Large intestine (tissue), 3 donors: ENCODE measurements around the gene SLC27A4. TPM values are rescaled to one million over a fixed set of nuclear protein-coding genes. Genes with fewer than 3 reads are reported as not detected.

Experiments
- DNase-seq, 2 donors: peaks; one replicate each; pipeline versions ENCODE4 v3.0.0 to v3.0.0-alpha.2; 2013
- H3K27ac ChIP-seq: one replicate; pipeline ENCODE4 v1.5.1; 2013; ENCODE audit warnings: low read length
- H3K27me3 ChIP-seq: 2 replicates; pipeline ENCODE4 v1.6.1; 2013; ENCODE audit warnings: low read length; ENCODE audit not compliant: control insufficient read depth, insufficient read depth
- H3K36me3 ChIP-seq: 2 replicates; pipeline ENCODE4 v1.6.1; 2013; ENCODE audit warnings: low read length; ENCODE audit not compliant: control insufficient read depth, insufficient read depth
- H3K4me1 ChIP-seq: one replicate; pipeline ENCODE4 v1.6.1; 2013; ENCODE audit warnings: low read length; ENCODE audit not compliant: control insufficient read depth, insufficient read depth
- H3K4me3 ChIP-seq: one replicate; pipeline ENCODE4 v1.5.1; 2013; ENCODE audit warnings: low read length
- H3K9me3 ChIP-seq: one replicate; pipeline ENCODE4 v1.6.1; 2013; ENCODE audit warnings: mild to moderate bottlenecking, low read depth, low read length, moderate library complexity; ENCODE audit not compliant: control insufficient read depth
- WGBS: methylation state at CpG from one replicate; pipeline ENCODE4 v1.1.5; 2013; ENCODE audit warnings: low lambda C conversion rate; ENCODE audit not compliant: insufficient coverage; 5-methylcytosine and 5-hydroxymethylcytosine counted together
- polyA plus RNA-seq: library from polyadenylated mRNA; unstranded; fragments of 120-200 nt; gene quantifications from one replicate; pipeline ENCODE4 v1.2.1, GENCODE V29; 2013

The SLC27A4 gene
- polyA plus RNA-seq, 1 donor: 33.7 TPM

- peak; percentile 74 to 80 for DNase-seq
- peaks cover 12% of the 10 kb centered on the region for H3K4me1 ChIP-seq
These were observed 21.8 kb downstream of the SLC27A4 start for GRCh38 chr9:128361986-128362646.

DNA sequence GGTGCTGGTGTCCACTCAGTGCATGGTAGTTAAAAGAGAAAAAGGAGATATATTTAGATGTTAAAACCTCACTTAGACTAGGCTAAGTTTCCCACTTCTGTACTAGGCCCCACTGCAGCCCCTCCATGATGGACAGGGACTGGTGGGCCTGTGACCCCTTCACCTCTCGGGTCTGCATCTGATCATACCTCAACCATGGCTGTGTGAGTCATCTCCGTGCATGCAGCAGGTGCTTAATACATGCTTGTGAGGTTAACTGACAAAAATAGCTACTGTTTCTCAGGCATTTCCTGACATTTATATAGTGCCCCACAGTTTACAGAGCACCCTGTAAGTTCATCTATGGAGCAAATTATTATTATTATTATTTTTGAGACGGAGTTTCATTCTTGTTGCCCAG, 22.4 kb downstream of the SLC27A4 start:
- DNase-seq: no peak
- H3K9me3 ChIP-seq: no peaks in the 10 kb centered on the region
- H3K36me3 ChIP-seq: peaks cover 7% of the 10 kb centered on the region
- H3K27me3 ChIP-seq: no peaks in the 10 kb centered on the region
- no peak overlapping the region for H3K4me3 ChIP-seq
- no peak overlapping the region for H3K27ac ChIP-seq
- H3K4me1 ChIP-seq: peaks cover 12% of the 10 kb centered on the region
- no CpG with 5 or more reads among the region's 3 CpGs for WGBS

More at GRCh38 chr9:128361986-128362646, 21.8 kb downstream of the SLC27A4 start:
- H3K27ac ChIP-seq: no peak overlapping the region
- H3K36me3 ChIP-seq: peaks cover 9% of the 10 kb centered on the region
- peak overlapping the region; percentile 38 for H3K4me3 ChIP-seq
- no CpG with 5 or more reads among the region's 20 CpGs for WGBS
- no peaks in the 10 kb centered on the region for H3K27me3 ChIP-seq
- H3K9me3 ChIP-seq: no peaks in the 10 kb centered on the region

GRCh38 chr9:128365525-128365924, 25.2 kb downstream of the SLC27A4 start:
- Histone ChIP-seq H3K27ac (no peak overlapping the region), H3K9me3 (no peaks in the 10 kb centered on the region), H3K36me3 (no peaks in the 10 kb centered on the region), H3K27me3 (no peaks in the 10 kb centered on the region), H3K4me1 (peaks cover 16% of the 10 kb centered on the region), H3K4me3 (no peak overlapping the region)
- no CpG with 5 or more reads among the region's 4 CpGs for WGBS
- DNase-seq: no peak

GRCh38 chr9:128369024-128369706, 28.8 kb downstream of the SLC27A4 start:
- Histone ChIP-seq H3K36me3 (peaks cover 6% of the 10 kb centered on the region), H3K27me3 (no peaks in the 10 kb centered on the region), H3K4me3 (no peak overlapping the region), H3K4me1 (peaks cover 12% of the 10 kb centered on the region), H3K27ac (no peak overlapping the region), H3K9me3 (no peaks in the 10 kb centered on the region)
- DNase-seq: no peak
- WGBS: no CpG with 5 or more reads among the region's 9 CpGs

DNA sequence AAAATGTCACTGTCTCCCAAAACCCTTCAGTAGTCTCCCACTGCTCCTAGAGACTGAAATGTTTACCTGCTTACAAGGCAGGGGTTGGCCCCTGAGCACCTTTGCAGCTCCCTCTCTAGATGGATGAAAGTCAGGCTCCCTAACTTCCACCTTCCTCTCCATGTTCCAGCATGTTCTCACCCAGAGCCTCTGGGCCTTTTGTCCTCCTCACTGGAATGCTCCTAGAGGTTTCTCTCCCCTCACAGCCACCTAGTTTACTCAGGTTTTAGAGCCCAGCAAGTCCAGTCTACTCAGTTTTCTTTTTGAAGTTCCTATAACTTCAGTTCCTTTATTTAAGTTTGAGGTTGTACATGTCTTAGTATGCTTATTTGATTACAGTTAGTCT, 30.0 kb downstream of the SLC27A4 start:
- no peak for DNase-seq
- no peaks in the 10 kb centered on the region for H3K9me3 ChIP-seq
- H3K4me3 ChIP-seq: peak overlapping the region; percentile 73
- H3K36me3 ChIP-seq: peaks cover 12% of the 10 kb centered on the region
- peak overlapping the region; percentile 95 for H3K27ac ChIP-seq
- H3K4me1 ChIP-seq: peaks cover 5% of the 10 kb centered on the region
- no peaks in the 10 kb centered on the region for H3K27me3 ChIP-seq

DNA sequence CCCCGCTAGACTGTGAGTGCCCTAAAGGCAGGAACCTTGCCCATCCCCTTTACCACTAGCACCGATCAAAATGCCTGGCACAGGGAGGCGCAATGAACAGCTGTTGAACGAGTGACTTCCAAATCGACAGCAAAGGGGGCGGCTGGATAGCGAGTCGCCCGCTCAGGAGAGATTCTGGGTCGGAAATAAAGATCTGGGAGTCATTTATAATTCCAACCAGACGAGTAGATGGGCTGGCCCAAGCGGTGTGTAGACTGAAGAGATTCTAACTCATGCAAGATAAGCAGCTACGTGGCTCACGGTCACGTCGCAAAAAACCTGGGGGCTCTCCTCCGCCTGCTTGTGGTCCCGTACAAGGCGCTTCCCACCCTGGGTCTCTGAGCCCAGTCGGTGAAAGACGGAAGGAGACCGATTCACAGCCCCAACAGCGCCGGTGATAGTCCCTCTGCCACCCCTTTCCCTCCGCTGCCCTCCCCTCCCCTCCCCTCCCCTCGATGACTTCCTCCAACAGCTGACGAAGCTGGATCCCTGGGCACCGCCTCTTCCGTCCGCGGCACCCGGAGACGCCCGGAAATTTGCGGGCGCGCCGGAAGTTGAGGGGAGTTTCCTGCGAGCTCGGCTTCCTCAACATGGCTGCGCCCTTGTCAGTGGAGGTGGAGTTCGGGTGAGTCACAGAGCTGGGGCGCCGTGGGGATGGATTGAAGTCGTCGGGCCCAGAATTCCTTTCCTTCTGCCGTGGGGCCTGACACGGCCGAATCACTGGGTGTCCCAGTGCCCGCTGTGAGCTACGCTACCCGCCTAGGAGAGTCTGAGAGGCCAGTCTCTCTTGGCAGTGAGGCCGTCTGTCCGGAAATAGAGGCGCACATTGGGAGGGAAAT, 30.7 kb downstream of the SLC27A4 start, which contains the start of gene URM1:
Gene URM1, plus strand, starts transcription at position 623 of the 878 bp plus-strand sequence. Its CDS starts 7 bp downstream, at position 630.
- Histone ChIP-seq H3K27me3 (no peaks in the 10 kb centered on the region), H3K27ac (peak within 1 kb of the TSS; percentile 95), H3K4me1 (peaks cover 5% of the 10 kb centered on the region), H3K9me3 (no peaks in the 10 kb centered on the region), H3K4me3 (peak within 1 kb of the TSS; percentile 73), H3K36me3 (peaks cover 12% of the 10 kb centered on the region)
- peak; percentile 97 to 98 for DNase-seq
- no CpG with 5 or more reads among the region's 55 CpGs for WGBS

DNA sequence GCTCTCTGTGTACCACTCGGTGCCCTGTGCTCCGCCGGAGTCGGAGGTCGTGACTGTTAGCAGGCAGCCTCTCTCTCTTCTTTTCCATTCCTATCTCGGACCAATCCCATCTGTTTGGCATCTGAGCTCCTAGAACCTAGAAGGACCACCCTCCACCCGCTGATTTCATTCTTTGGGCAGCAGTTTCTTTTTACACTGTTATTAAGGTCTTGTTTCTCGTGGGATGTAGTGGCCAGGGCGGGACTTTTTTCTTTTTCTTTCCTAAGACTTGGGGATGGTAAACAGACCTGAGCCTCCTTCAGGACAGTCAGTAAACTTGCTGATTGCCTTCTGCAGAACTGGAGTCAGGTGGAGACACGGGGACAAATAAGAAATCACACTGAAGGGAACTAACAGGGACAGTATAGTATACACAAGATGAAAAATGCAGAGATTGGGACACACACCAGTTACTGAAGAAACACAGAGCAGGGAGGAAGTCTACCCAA, 31.3 kb downstream of the SLC27A4 start:
- H3K9me3 ChIP-seq: no peaks in the 10 kb centered on the region
- no peaks in the 10 kb centered on the region for H3K27me3 ChIP-seq
- peak overlapping the region; percentile 73 for H3K4me3 ChIP-seq
- peaks cover 12% of the 10 kb centered on the region for H3K36me3 ChIP-seq
- peaks cover 5% of the 10 kb centered on the region for H3K4me1 ChIP-seq
- H3K27ac ChIP-seq: peak overlapping the region; percentile 95
- no peak for DNase-seq
- 6% methylated on average over 2 of the region's 10 CpGs for WGBS

- DNase-seq: peak in 1 of 2 donors; percentile 57
- Histone ChIP-seq H3K36me3 (peaks cover 12% of the 10 kb centered on the region), H3K27ac (peak overlapping the region; percentile 95), H3K9me3 (no peaks in the 10 kb centered on the region), H3K4me1 (peaks cover 5% of the 10 kb centered on the region), H3K27me3 (no peaks in the 10 kb centered on the region), H3K4me3 (peak overlapping the region; percentile 73)
- 17% methylated on average over 1 of the region's 4 CpGs for WGBS
These were observed 31.9 kb downstream of the SLC27A4 start for GRCh38 chr9:128372188-128372641.

GRCh38 chr9:128372784-128373183, 32.5 kb downstream of the SLC27A4 start:
- Histone ChIP-seq H3K9me3 (no peaks in the 10 kb centered on the region), H3K4me3 (no peak overlapping the region), H3K27me3 (no peaks in the 10 kb centered on the region), H3K4me1 (peaks cover 5% of the 10 kb centered on the region), H3K27ac (no peak overlapping the region), H3K36me3 (peaks cover 13% of the 10 kb centered on the region)
- DNase-seq: no peak
- WGBS: no CpG with 5 or more reads among the region's 1 CpG

- no CpG with 5 or more reads among the region's 9 CpGs for WGBS
- Histone ChIP-seq H3K4me3 (no peak overlapping the region), H3K36me3 (peaks cover 22% of the 10 kb centered on the region), H3K27ac (no peak overlapping the region), H3K9me3 (no peaks in the 10 kb centered on the region), H3K27me3 (no peaks in the 10 kb centered on the region), H3K4me1 (peaks cover 5% of the 10 kb centered on the region)
- DNase-seq: no peak
These were observed 33.9 kb downstream of the SLC27A4 start for GRCh38 chr9:128374221-128374675.
